OCI-LY7 (cell line): ENCODE data around the gene ALK.

Experiments used
- EZH2phosphoT487 ChIP-seq: fragments of 200-600 bp; sonication (generic); IDR thresholded peaks from 2 replicates; pipeline ENCODE4 v1.6.1; 2018; ENCODE audit warnings: low read depth, borderline replicate concordance, mild to moderate bottlenecking, mixed run types, antibody characterized with exemption, low read length, moderate library complexity, mixed read lengths
- TF ChIP-seq, protein P1 (sequence below): fragments of 200-600 bp; sonication (generic); conservative IDR thresholded peaks from 2 replicates; pipeline ENCODE4 v1.5.1; 2014; ENCODE audit warnings: mild to moderate bottlenecking, antibody characterized with exemption, low read length, moderate library complexity, mixed read lengths

DNA sequence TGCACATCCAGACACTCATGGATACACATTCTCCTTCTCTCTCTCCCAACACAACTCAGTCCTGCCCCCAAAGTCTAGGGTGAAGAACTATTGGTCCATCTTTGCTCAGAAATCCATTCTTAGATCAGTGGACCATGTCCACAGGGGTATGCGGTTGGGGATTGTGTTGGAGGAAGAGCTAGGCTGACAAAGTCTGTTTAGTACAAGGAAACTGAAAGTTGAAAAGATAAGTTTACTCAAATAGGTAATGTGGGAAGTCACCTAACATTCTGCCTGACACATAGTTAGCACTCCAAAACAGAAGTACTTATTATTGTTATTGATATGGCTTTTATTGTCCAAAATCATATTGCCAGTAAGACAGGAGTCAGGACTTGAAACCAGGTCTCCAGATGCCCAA lies 55.9 kb downstream of the ALK start:
- TF ChIP-seq, protein P1, sequence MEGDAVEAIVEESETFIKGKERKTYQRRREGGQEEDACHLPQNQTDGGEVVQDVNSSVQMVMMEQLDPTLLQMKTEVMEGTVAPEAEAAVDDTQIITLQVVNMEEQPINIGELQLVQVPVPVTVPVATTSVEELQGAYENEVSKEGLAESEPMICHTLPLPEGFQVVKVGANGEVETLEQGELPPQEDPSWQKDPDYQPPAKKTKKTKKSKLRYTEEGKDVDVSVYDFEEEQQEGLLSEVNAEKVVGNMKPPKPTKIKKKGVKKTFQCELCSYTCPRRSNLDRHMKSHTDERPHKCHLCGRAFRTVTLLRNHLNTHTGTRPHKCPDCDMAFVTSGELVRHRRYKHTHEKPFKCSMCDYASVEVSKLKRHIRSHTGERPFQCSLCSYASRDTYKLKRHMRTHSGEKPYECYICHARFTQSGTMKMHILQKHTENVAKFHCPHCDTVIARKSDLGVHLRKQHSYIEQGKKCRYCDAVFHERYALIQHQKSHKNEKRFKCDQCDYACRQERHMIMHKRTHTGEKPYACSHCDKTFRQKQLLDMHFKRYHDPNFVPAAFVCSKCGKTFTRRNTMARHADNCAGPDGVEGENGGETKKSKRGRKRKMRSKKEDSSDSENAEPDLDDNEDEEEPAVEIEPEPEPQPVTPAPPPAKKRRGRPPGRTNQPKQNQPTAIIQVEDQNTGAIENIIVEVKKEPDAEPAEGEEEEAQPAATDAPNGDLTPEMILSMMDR = no peak
- no peak for TF ChIP-seq EZH2phosphoT487
